ENCODE data around the gene PPP1R13L. TPM values are rescaled to one million over a fixed set of nuclear protein-coding genes. Genes with fewer than 3 reads are reported as not detected.

Gene PPP1R13L
- total and polyA plus RNA-seq, 2 of the 8 experiments (the other 6 are each of a cell fraction or from before 2014, with no cell fraction given): 9.1 to 15.3 TPM

DNA sequence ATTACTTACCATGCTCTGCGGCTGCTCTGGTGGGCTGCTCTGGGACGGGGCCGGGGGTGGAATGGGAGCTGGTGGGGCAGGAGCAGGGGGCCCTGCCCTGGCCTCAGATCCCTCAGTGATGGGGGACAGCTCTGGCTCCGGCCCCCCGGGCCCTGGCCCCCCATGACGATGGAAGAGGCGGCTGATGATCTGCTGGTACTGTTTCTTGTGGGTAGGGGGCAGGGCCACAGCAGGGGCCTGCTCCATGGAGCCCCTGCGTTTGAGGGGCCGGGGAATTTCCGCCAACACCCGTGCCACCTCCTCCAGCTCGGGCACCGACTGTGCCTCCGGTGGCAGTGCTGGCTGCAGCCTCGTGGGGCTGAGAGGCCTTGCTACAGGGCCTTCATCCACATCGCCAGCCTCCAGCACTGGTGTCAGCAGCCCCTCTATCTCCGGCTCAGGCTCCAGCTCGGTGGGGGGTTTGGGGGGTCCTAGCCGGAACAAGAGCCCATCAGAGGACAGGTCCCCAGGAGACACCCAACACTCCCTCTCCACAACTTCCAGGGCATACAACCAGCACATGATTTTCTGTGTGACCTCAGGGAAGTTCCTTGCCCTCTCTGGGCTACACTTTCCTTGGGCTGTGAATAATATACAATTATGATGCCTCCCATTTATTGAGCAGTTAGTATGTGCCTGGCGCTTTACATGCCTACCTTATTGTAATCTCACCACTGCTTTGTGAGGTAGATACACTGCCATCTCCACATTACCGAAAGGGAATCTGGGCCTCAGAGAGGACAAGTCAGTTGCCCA, 12.8 kb downstream of the PPP1R13L start:
- peak; percentile 40; the same call in 1 of the 2 replicates for TF ChIP-seq KDM1A (IDR thresholded peaks at IDR 0.05; ENCODE audit: borderline replicate concordance, low read length)
- TF ChIP-seq SIX5 (IDR thresholded peaks at IDR 0.05; ENCODE audit: low read depth, low read length): no peak
- no peak overlapping the region for H3K4ac ChIP-seq (replicated peaks; ENCODE audit: insufficient read length, low read depth, low read length)
- no peaks in the 10 kb centered on the region for H3K79me2 ChIP-seq (ENCODE audit: control insufficient read depth in 1 of 2, insufficient read depth in 2 of 2, low read length in 2 of 2)
- no peak overlapping the region for H4K91ac ChIP-seq (replicated peaks; ENCODE audit: insufficient read length, low read length)
- no peaks in the 10 kb centered on the region for H4K20me1 ChIP-seq (replicated peaks in 1 of 2; ENCODE audit: control insufficient read depth in 1 of 2, insufficient read depth in 2 of 2, low read length in 2 of 2)
- no peak overlapping the region for H2BK15ac ChIP-seq (ENCODE audit: low read length)
- FAIRE-seq (no peak), DNase-seq (ENCODE audit: low read depth in 1 of 2, low spot score in 2 of 2) (no peak)
- H3K23me2 ChIP-seq (ENCODE audit: low read depth, low read length): peaks cover 13% of the 10 kb centered on the region
- H3K27me3 ChIP-seq (replicated peaks in 1 of 4; ENCODE audit: control insufficient read depth in 3 of 4, extremely low read depth in 1 of 4, insufficient read depth in 3 of 4, low read length in 3 of 4): peaks cover 10 to 17% (median 12%) of the 10 kb centered on the region in 4 experiments
- no peak overlapping the region for H2BK12ac ChIP-seq (ENCODE audit: low read depth, low read length)
- H3K4me1 ChIP-seq (replicated peaks in 1 of 4; ENCODE audit: control insufficient read depth in 3 of 4, insufficient read depth in 4 of 4, low read length in 3 of 4): peaks cover 2 to 8% (median 4%) of the 10 kb centered on the region in 4 experiments; a peak in 6 of 7 replicates
- no peak overlapping the region for H2BK20ac ChIP-seq (ENCODE audit: low read length)
- no peak overlapping the region for H3K9ac ChIP-seq (replicated peaks in 1 of 4; ENCODE audit: extremely low read depth in 1 of 4, low read depth in 3 of 4, low read length in 3 of 4)
- no peak overlapping the region for H3K56ac ChIP-seq (replicated peaks; ENCODE audit: insufficient read length, low read depth, low read length)
- no peaks in the 10 kb centered on the region for H3K9me3 ChIP-seq (ENCODE audit: insufficient read depth in 2 of 2, low read depth in 1 of 2, low read length in 1 of 2)
- H2AK5ac ChIP-seq (ENCODE audit: low read depth, low read length): no peak overlapping the region
- 86% methylated on average over 17 of the region's 21 CpGs; no CpG with 5 or more reads in 1 of the 2 experiments for WGBS, 2 experiments (ENCODE audit: extremely low coverage in 1 of 2, insufficient coverage in 1 of 2, insufficient read length in 1 of 2, insufficient replicate concordance in 2 of 2, low coverage in 1 of 2, low lambda C conversion rate in 2 of 2, missing lambda C conversion rate in 1 of 2)
- no peak overlapping the region for H3K14ac ChIP-seq (ENCODE audit: insufficient read length)
- peak overlapping the region; percentile 23; the same call in 1 of the 2 replicates for H3K27ac ChIP-seq (ENCODE audit: low read depth, low read length)
- ChIA-PET POLR2A (ENCODE audit: partially characterized antibody) (interaction anchor here (0.9 to 2.7 kb wide), 6 partner anchors 8 to 285 kb away, joined by 3 to 12 read pairs (median 4); partner anchors contain the start of gene PPP1R13L), CTCF (ENCODE audit: partially characterized antibody) (interaction anchor here (0.8 to 4.1 kb wide), 4 partner anchors 9 to 94 kb away, joined by 3 to 22 read pairs (median 4); partner anchors contain the start of gene PPP1R13L)
- H3K36me3 ChIP-seq (ENCODE audit: control insufficient read depth in 2 of 4, insufficient read depth in 4 of 4, low read length in 3 of 4): peaks cover 0 to 6% (median 0%) of the 10 kb centered on the region in 4 experiments; a peak in 1 of 8 replicates
- no peak overlapping the region for H4K8ac ChIP-seq (ENCODE audit: extremely low read depth, insufficient read depth, low read length)
- H3K4me3 ChIP-seq (ENCODE audit: extremely low read depth in 1 of 4, insufficient read depth in 2 of 4, low read depth in 3 of 4, low read length in 4 of 4): no peak overlapping the region
- no peak overlapping the region for H2BK120ac ChIP-seq (replicated peaks; ENCODE audit: low read depth, low read length)
- H3K4me2 ChIP-seq (ENCODE audit: insufficient read depth in 1 of 2, low read depth in 2 of 2, low read length in 2 of 2): no peak overlapping the region
- H2BK5ac ChIP-seq (ENCODE audit: low read depth, low read length): no peak overlapping the region
- H3K18ac ChIP-seq (ENCODE audit: extremely low read depth, low read length): no peak overlapping the region
- no peak overlapping the region for H4K5ac ChIP-seq (ENCODE audit: insufficient read length, low read depth, low read length)
- H2AFZ ChIP-seq (ENCODE audit: low read length): no peak overlapping the region
- H3K23ac ChIP-seq (ENCODE audit: insufficient read length): no peak overlapping the region
- no peaks in the 10 kb centered on the region for H3K79me1 ChIP-seq (ENCODE audit: low read depth, low read length)
